WTC11 (cell line): ENCODE data around the gene EFCC1. TPM values are rescaled to one million over a fixed set of nuclear protein-coding genes. Genes with fewer than 3 reads are reported as not detected.

Source experiments
- ATF1 ChIP-seq: sonication (generic); formaldehyde crosslinking; IDR thresholded peaks from 2 replicates; pipeline ENCODE4 v1.8.1; 2023; ENCODE audit warnings: mild to moderate bottlenecking, moderate library complexity, missing genetic modification reagents
- ELF4 ChIP-seq: sonication (generic); formaldehyde crosslinking; IDR thresholded peaks from 2 replicates; pipeline ENCODE4 v1.8.1; 2022; ENCODE audit warnings: low read depth, mild to moderate bottlenecking, moderate library complexity, missing genetic modification reagents
- ESRRA ChIP-seq: sonication (generic); formaldehyde crosslinking; IDR thresholded peaks from 2 replicates; pipeline ENCODE4 v1.8.1; 2022; ENCODE audit warnings: mild to moderate bottlenecking, missing genetic modification reagents, borderline replicate concordance
- ETV6 ChIP-seq: sonication (generic); formaldehyde crosslinking; IDR thresholded peaks from 2 replicates; pipeline ENCODE4 v1.8.1; 2022; ENCODE audit warnings: mild to moderate bottlenecking, missing genetic modification reagents
- GABPB1 ChIP-seq: sonication (generic); formaldehyde crosslinking; IDR thresholded peaks from 2 replicates; pipeline ENCODE4 v1.8.1; 2023; ENCODE audit warnings: mild to moderate bottlenecking, missing genetic modification reagents
- JUN ChIP-seq: sonication (generic); formaldehyde crosslinking; IDR thresholded peaks from 2 replicates; pipeline ENCODE4 v1.8.0; 2023; ENCODE audit warnings: mild to moderate bottlenecking, missing genetic modification reagents
- KAT7 ChIP-seq: sonication (generic); formaldehyde crosslinking; IDR thresholded peaks from 2 replicates; pipeline ENCODE4 v1.8.1; 2023; ENCODE audit warnings: missing genetic modification reagents, mild to moderate bottlenecking, borderline replicate concordance
- NFE2L1 ChIP-seq: sonication (generic); formaldehyde crosslinking; IDR thresholded peaks from 2 replicates; pipeline ENCODE4 v1.8.1; 2023; ENCODE audit warnings: missing genetic modification reagents
- NFYB ChIP-seq: sonication (generic); formaldehyde crosslinking; conservative IDR thresholded peaks from 2 replicates; pipeline ENCODE4 v1.8.0; 2022; ENCODE audit warnings: low read depth, missing genetic modification reagents
- RELA ChIP-seq: sonication (generic); formaldehyde crosslinking; IDR thresholded peaks from 2 replicates; pipeline ENCODE4 v1.8.1; 2022; ENCODE audit warnings: missing genetic modification reagents, mild to moderate bottlenecking, borderline replicate concordance
- SMAD3 ChIP-seq: sonication (generic); formaldehyde crosslinking; IDR thresholded peaks from 2 replicates; pipeline ENCODE4 v1.8.0; 2022; ENCODE audit warnings: missing genetic modification reagents, mild to moderate bottlenecking, borderline replicate concordance
- SOX15 ChIP-seq: fragments of 250-450 bp; sonication (Bioruptor Pico); IDR thresholded peaks from 2 replicates; pipeline ENCODE4 v1.9.0; 2021; ENCODE audit warnings: mild to moderate bottlenecking
- ZBTB21 ChIP-seq: sonication (generic); formaldehyde crosslinking; IDR thresholded peaks from 2 replicates; pipeline ENCODE4 v1.8.1; 2023; ENCODE audit warnings: mild to moderate bottlenecking, missing genetic modification reagents, borderline replicate concordance
- ZNF121 ChIP-seq: sonication (generic); formaldehyde crosslinking; IDR thresholded peaks from 2 replicates; pipeline ENCODE4 v1.8.0; 2023; ENCODE audit warnings: missing genetic modification reagents
- total RNA-seq: library from RNA; stranded (reverse); gene quantifications from 3 replicates; pipeline ENCODE4 v1.2.3, GENCODE V29; 2021
- TF ChIP-seq, protein P1 (sequence below): sonication (generic); formaldehyde crosslinking; IDR thresholded peaks from 2 replicates; pipeline ENCODE4 v1.8.1; 2022; ENCODE audit warnings: low read depth, missing genetic modification reagents, borderline replicate concordance
- TF ChIP-seq, protein P2 (sequence below): sonication (generic); formaldehyde crosslinking; IDR thresholded peaks from 2 replicates; pipeline ENCODE4 v1.8.1; 2022; ENCODE audit warnings: low read depth, mild to moderate bottlenecking, moderate library complexity, missing genetic modification reagents, borderline replicate concordance
- TF ChIP-seq, protein P3 (sequence below): sonication (generic); formaldehyde crosslinking; IDR thresholded peaks from 2 replicates; pipeline ENCODE4 v1.8.1; 2022; ENCODE audit warnings: mild to moderate bottlenecking, missing genetic modification reagents, moderate library complexity, borderline replicate concordance
- TF ChIP-seq, protein P4 (sequence below): sonication (generic); formaldehyde crosslinking; IDR thresholded peaks from 2 replicates; pipeline ENCODE4 v1.8.0; 2022; ENCODE audit warnings: mild to moderate bottlenecking, missing genetic modification reagents
- TF ChIP-seq, protein P5 (sequence below): sonication (generic); formaldehyde crosslinking; conservative IDR thresholded peaks from 2 replicates; pipeline ENCODE4 v1.8.1; 2022; ENCODE audit warnings: mild to moderate bottlenecking, missing genetic modification reagents
- TF ChIP-seq, protein P6 (sequence below): fragments of 250-450 bp; sonication (Bioruptor Pico); IDR thresholded peaks from 2 replicates; pipeline ENCODE4 v1.8.0; 2021; ENCODE audit warnings: mild to moderate bottlenecking
- TF ChIP-seq, protein P7 (sequence below): sonication (generic); formaldehyde crosslinking; IDR thresholded peaks from 2 replicates; pipeline ENCODE4 v1.8.1; 2022; ENCODE audit warnings: missing genetic modification reagents, borderline replicate concordance
- TF ChIP-seq, protein P8 (sequence below): sonication (generic); formaldehyde crosslinking; IDR thresholded peaks from 2 replicates; pipeline ENCODE4 v1.8.1; 2022; ENCODE audit warnings: mild to moderate bottlenecking, moderate library complexity, missing genetic modification reagents
- TF ChIP-seq, protein P9 (sequence below): sonication (generic); formaldehyde crosslinking; IDR thresholded peaks from 2 replicates; pipeline ENCODE4 v1.8.0; 2022; ENCODE audit warnings: missing genetic modification reagents

EFCC1 gene
- total RNA-seq, 1 experiment from 2014 or later, result 0.31 TPM

DNA sequence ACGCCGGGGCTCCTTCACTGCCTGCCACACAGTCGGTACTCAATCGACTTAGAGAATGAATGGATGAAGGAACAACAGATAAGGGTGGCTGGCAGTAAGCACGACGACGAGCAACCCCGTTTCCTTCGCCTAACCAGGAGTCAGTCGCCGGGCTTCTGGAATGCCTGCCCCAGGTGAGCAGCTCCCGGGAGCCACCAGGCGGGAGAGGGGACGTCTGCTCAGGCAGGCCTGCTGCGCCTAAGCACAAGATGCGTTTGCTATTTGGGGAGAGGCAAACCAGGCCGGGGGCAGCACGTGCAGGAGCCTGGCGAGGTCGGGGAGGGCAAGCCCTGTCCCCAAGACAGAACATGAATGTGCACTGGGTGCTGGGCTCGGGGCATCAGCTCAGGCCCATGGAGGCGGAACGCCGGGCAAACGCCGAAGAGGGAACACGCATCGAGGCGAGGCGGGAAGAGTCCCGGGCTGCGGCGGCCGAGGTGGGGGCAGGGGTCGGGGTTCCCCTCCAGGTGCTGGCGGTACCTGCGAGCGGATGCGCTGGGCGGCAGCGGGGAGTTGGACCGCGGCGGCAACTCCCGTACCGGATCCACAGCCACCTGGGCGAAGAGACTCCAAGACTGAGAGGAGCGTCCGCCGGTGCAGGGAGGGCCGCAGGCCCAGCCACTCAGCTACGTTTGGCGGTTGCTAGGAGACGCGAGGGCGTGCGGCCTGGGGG is 7.5 kb upstream of the EFCC1 start, which contains the start of gene CFAP92 (continued):
- TF ChIP-seq, protein P1, sequence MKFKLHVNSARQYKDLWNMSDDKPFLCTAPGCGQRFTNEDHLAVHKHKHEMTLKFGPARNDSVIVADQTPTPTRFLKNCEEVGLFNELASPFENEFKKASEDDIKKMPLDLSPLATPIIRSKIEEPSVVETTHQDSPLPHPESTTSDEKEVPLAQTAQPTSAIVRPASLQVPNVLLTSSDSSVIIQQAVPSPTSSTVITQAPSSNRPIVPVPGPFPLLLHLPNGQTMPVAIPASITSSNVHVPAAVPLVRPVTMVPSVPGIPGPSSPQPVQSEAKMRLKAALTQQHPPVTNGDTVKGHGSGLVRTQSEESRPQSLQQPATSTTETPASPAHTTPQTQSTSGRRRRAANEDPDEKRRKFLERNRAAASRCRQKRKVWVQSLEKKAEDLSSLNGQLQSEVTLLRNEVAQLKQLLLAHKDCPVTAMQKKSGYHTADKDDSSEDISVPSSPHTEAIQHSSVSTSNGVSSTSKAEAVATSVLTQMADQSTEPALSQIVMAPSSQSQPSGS (CRISPR knock-in tag), result peak; percentile 55; the same call in 1 of the 2 replicates
- TF ChIP-seq, protein P2, sequence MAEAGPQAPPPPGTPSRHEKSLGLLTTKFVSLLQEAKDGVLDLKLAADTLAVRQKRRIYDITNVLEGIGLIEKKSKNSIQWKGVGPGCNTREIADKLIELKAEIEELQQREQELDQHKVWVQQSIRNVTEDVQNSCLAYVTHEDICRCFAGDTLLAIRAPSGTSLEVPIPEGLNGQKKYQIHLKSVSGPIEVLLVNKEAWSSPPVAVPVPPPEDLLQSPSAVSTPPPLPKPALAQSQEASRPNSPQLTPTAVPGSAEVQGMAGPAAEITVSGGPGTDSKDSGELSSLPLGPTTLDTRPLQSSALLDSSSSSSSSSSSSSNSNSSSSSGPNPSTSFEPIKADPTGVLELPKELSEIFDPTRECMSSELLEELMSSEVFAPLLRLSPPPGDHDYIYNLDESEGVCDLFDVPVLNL (CRISPR knock-in tag), result 0 out of 2 replicates have a peak, but pooled peaks have one; percentile 73
- TF ChIP-seq SOX15 (no peak), GABPB1 (CRISPR knock-in tag) (no peak), KAT7 (CRISPR knock-in tag) (0 out of 2 replicates have a peak, but pooled peaks have one; percentile 64), NFYB (CRISPR knock-in tag) (no peak; the same call in 1 of the 2 replicates), JUN (CRISPR knock-in tag) (no peak), ATF1 (CRISPR knock-in tag) (peak; percentile 73; the same call in 1 of the 2 replicates), ZNF121 (CRISPR knock-in tag) (peak; percentile 85), ETV6 (CRISPR knock-in tag) (peak; percentile 74; the same call in 1 of the 2 replicates), ZBTB21 (CRISPR knock-in tag) (0 out of 2 replicates have a peak, but pooled peaks have one; percentile 69), RELA (CRISPR knock-in tag) (0 out of 2 replicates have a peak, but pooled peaks have one; percentile 50), ELF4 (CRISPR knock-in tag) (peak; percentile 78; the same call in 1 of the 2 replicates), NFE2L1 (CRISPR knock-in tag) (no peak; the same call in none of the 2 replicates), ESRRA (CRISPR knock-in tag) (peak; percentile 89; the same call in 1 of the 2 replicates), SMAD3 (CRISPR knock-in tag) (peak; percentile 54; the same call in 1 of the 2 replicates)
- TF ChIP-seq, protein P3, sequence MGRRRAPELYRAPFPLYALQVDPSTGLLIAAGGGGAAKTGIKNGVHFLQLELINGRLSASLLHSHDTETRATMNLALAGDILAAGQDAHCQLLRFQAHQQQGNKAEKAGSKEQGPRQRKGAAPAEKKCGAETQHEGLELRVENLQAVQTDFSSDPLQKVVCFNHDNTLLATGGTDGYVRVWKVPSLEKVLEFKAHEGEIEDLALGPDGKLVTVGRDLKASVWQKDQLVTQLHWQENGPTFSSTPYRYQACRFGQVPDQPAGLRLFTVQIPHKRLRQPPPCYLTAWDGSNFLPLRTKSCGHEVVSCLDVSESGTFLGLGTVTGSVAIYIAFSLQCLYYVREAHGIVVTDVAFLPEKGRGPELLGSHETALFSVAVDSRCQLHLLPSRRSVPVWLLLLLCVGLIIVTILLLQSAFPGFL (CRISPR knock-in tag), result peak; percentile 32; the same call in 1 of the 2 replicates
- TF ChIP-seq, protein P4, sequence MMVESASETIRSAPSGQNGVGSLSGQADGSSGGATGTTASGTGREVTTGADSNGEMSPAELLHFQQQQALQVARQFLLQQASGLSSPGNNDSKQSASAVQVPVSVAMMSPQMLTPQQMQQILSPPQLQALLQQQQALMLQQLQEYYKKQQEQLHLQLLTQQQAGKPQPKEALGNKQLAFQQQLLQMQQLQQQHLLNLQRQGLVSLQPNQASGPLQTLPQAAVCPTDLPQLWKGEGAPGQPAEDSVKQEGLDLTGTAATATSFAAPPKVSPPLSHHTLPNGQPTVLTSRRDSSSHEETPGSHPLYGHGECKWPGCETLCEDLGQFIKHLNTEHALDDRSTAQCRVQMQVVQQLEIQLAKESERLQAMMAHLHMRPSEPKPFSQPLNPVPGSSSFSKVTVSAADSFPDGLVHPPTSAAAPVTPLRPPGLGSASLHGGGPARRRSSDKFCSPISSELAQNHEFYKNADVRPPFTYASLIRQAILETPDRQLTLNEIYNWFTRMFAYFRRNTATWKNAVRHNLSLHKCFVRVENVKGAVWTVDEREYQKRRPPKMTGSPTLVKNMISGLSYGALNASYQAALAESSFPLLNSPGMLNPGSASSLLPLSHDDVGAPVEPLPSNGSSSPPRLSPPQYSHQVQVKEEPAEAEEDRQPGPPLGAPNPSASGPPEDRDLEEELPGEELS, result peak; percentile 81
- TF ChIP-seq, protein P5, sequence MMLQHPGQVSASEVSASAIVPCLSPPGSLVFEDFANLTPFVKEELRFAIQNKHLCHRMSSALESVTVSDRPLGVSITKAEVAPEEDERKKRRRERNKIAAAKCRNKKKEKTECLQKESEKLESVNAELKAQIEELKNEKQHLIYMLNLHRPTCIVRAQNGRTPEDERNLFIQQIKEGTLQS (CRISPR knock-in tag), result 0 out of 2 replicates have a peak, but pooled peaks have one; percentile 48
- TF ChIP-seq, protein P6, sequence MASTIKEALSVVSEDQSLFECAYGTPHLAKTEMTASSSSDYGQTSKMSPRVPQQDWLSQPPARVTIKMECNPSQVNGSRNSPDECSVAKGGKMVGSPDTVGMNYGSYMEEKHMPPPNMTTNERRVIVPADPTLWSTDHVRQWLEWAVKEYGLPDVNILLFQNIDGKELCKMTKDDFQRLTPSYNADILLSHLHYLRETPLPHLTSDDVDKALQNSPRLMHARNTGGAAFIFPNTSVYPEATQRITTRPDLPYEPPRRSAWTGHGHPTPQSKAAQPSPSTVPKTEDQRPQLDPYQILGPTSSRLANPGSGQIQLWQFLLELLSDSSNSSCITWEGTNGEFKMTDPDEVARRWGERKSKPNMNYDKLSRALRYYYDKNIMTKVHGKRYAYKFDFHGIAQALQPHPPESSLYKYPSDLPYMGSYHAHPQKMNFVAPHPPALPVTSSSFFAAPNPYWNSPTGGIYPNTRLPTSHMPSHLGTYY (CRISPR knock-in tag), result no peak
- TF ChIP-seq, protein P7, sequence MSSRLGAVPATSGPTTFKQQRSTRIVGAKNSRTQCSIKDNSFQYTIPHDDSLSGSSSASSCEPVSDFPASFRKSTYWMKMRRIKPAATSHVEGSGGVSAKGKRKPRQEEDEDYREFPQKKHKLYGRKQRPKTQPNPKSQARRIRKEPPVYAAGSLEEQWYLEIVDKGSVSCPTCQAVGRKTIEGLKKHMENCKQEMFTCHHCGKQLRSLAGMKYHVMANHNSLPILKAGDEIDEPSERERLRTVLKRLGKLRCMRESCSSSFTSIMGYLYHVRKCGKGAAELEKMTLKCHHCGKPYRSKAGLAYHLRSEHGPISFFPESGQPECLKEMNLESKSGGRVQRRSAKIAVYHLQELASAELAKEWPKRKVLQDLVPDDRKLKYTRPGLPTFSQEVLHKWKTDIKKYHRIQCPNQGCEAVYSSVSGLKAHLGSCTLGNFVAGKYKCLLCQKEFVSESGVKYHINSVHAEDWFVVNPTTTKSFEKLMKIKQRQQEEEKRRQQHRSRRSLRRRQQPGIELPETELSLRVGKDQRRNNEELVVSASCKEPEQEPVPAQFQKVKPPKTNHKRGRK (CRISPR knock-in tag), result no peak
- TF ChIP-seq, protein P8, sequence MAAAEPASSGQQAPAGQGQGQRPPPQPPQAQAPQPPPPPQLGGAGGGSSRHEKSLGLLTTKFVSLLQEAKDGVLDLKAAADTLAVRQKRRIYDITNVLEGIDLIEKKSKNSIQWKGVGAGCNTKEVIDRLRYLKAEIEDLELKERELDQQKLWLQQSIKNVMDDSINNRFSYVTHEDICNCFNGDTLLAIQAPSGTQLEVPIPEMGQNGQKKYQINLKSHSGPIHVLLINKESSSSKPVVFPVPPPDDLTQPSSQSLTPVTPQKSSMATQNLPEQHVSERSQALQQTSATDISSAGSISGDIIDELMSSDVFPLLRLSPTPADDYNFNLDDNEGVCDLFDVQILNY (CRISPR knock-in tag), result peak; percentile 88
- TF ChIP-seq, protein P9, sequence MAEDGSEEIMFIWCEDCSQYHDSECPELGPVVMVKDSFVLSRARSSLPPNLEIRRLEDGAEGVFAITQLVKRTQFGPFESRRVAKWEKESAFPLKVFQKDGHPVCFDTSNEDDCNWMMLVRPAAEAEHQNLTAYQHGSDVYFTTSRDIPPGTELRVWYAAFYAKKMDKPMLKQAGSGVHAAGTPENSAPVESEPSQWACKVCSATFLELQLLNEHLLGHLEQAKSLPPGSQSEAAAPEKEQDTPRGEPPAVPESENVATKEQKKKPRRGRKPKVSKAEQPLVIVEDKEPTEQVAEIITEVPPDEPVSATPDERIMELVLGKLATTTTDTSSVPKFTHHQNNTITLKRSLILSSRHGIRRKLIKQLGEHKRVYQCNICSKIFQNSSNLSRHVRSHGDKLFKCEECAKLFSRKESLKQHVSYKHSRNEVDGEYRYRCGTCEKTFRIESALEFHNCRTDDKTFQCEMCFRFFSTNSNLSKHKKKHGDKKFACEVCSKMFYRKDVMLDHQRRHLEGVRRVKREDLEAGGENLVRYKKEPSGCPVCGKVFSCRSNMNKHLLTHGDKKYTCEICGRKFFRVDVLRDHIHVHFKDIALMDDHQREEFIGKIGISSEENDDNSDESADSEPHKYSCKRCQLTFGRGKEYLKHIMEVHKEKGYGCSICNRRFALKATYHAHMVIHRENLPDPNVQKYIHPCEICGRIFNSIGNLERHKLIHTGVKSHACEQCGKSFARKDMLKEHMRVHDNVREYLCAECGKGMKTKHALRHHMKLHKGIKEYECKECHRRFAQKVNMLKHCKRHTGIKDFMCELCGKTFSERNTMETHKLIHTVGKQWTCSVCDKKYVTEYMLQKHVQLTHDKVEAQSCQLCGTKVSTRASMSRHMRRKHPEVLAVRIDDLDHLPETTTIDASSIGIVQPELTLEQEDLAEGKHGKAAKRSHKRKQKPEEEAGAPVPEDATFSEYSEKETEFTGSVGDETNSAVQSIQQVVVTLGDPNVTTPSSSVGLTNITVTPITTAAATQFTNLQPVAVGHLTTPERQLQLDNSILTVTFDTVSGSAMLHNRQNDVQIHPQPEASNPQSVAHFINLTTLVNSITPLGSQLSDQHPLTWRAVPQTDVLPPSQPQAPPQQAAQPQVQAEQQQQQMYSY (CRISPR knock-in tag), result peak; percentile 49; the same call in 1 of the 2 replicates
